Ishikawa (cell line): ENCODE data around the gene CCP110.

Experiments used
- CEBPB ChIP-seq: IDR thresholded peaks from 2 replicates; pipeline ENCODE4 v1.6.1; 2012
- CREB1 ChIP-seq: IDR thresholded peaks from 2 replicates; pipeline ENCODE4 v1.6.1; 2012; ENCODE audit warnings: low read depth
- EGR1 ChIP-seq: IDR thresholded peaks from 2 replicates; pipeline ENCODE4 v1.6.1; 2012
- EP300 ChIP-seq: IDR thresholded peaks from 2 replicates; pipeline ENCODE4 v1.6.1; 2012; ENCODE audit warnings: borderline replicate concordance
- FOXM1 ChIP-seq: IDR thresholded peaks from 2 replicates; pipeline ENCODE4 v1.6.1; 2012; ENCODE audit warnings: low read depth, borderline replicate concordance
- MAX ChIP-seq: IDR thresholded peaks from 2 replicates; pipeline ENCODE4 v1.6.1; 2012
- NFIC ChIP-seq: IDR thresholded peaks from 2 replicates; pipeline ENCODE4 v1.6.1; 2012
- RAD21 ChIP-seq: IDR thresholded peaks from 2 replicates; pipeline ENCODE4 v1.6.1; 2012; ENCODE audit warnings: low read depth
- TAF1 ChIP-seq: IDR thresholded peaks from 2 replicates; pipeline ENCODE4 v1.6.1; 2012; ENCODE audit warnings: low read depth, mild to moderate bottlenecking
- TCF12 ChIP-seq: IDR thresholded peaks from 2 replicates; pipeline ENCODE4 v1.6.1; 2012; ENCODE audit warnings: low read depth
- TEAD4 ChIP-seq: IDR thresholded peaks from 2 replicates; pipeline ENCODE4 v1.6.1; 2012
- USF1 ChIP-seq: IDR thresholded peaks from 2 replicates; pipeline ENCODE4 v1.6.1; 2012
- YY1 ChIP-seq: IDR thresholded peaks from 2 replicates; pipeline ENCODE4 v1.6.1; 2012; ENCODE audit warnings: low read depth
- ZBTB7A ChIP-seq: IDR thresholded peaks from 2 replicates; pipeline ENCODE4 v1.6.1; 2012; ENCODE audit warnings: low read depth
- TF ChIP-seq, protein P1 (sequence below): IDR thresholded peaks from 2 replicates; pipeline ENCODE4 v1.6.1; 2012; ENCODE audit warnings: low read depth, mild to moderate bottlenecking

Gene CCP110

DNA sequence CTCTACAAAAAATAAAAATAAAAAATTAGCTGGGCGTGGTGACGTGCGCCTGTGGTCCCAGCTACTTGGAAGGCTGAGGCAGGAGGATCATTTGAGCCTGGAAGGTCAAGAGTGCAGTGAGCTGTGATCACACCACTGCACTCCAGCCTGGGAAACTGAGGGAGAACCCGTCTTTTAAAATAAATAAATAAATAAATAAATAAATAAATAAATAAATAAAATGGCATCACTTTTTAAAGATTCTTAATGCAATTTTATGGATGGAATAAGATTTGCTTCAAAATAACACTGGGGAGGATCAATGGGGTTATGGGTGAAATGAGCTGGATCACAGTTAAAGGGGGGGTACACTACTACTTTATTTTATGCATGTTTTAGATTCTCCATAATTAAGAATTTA lies 16.8 kb upstream of the CCP110 start:
- TF ChIP-seq RAD21 (no peak), CREB1 (no peak), FOXM1 (no peak), ZBTB7A (no peak), MAX (no peak), USF1 (no peak), EP300 (no peak), TCF12 (no peak), EGR1 (no peak), YY1 (no peak), CEBPB (no peak), TAF1 (no peak), TEAD4 (no peak), NFIC (no peak)
- TF ChIP-seq, protein P1, sequence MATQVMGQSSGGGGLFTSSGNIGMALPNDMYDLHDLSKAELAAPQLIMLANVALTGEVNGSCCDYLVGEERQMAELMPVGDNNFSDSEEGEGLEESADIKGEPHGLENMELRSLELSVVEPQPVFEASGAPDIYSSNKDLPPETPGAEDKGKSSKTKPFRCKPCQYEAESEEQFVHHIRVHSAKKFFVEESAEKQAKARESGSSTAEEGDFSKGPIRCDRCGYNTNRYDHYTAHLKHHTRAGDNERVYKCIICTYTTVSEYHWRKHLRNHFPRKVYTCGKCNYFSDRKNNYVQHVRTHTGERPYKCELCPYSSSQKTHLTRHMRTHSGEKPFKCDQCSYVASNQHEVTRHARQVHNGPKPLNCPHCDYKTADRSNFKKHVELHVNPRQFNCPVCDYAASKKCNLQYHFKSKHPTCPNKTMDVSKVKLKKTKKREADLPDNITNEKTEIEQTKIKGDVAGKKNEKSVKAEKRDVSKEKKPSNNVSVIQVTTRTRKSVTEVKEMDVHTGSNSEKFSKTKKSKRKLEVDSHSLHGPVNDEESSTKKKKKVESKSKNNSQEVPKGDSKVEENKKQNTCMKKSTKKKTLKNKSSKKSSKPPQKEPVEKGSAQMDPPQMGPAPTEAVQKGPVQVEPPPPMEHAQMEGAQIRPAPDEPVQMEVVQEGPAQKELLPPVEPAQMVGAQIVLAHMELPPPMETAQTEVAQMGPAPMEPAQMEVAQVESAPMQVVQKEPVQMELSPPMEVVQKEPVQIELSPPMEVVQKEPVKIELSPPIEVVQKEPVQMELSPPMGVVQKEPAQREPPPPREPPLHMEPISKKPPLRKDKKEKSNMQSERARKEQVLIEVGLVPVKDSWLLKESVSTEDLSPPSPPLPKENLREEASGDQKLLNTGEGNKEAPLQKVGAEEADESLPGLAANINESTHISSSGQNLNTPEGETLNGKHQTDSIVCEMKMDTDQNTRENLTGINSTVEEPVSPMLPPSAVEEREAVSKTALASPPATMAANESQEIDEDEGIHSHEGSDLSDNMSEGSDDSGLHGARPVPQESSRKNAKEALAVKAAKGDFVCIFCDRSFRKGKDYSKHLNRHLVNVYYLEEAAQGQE, result no peak

DNA sequence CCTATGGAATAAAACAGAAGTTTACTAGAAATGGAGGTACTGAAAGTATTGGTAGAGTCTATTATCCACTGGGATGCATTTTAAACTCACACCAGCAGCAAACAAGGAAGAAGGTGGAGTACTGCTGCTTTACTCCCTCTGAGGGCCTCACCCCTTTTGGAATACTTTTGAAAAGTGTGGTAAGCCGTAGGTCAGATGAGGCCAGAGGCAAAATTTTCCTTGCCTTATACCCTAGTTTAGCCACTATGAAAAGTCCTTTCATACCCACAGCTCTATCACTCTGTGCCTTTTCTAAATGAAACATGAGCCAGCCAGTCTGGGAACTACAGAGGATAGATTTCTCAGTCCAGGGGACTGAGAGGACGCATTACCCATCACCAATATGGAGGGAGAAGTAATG lies 15.9 kb upstream of the CCP110 start:
- no peak for TF ChIP-seq YY1
- TF ChIP-seq FOXM1, result no peak

- TF ChIP-seq CREB1 (no peak), YY1 (no peak), FOXM1 (no peak), EP300 (no peak), USF1 (no peak), ZBTB7A (no peak)
- TF ChIP-seq, protein P1, result no peak
Measured at GRCh38 chr16:19512297-19512696, 11.4 kb upstream of the CCP110 start.

DNA sequence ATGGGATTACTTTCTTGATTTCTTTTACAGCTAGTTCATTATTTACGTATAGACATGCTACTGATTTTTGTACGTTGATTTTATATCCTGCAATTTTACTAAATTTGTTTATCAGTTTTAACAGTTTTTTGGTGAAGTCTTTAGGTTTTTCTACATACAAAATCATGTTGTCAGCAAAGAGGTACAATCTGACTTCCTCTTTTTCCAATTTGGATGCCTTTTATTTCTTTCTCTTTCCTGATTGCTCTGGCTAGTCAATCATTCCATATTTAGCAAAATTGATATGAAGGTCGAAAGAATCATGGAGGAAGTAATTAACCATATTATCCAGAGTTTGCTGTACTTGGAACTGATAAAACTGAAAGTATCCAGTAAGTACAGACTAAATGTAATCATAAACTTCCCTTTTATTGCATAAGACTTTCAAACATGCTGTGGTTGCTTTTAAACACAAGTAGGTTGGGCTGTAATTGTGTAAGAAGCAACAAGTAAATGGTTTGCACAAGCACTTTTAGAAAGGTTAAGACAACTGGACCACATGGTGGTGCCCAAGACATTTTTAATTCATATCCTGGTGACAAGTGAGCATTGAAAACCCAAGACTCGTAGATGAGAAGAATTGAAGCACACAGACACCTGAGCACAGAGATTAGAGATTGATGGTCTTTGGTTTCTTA lies 10.2 kb upstream of the CCP110 start:
- TF ChIP-seq CREB1 (no peak), YY1 (no peak), ZBTB7A (no peak), CEBPB (no peak), TAF1 (no peak), MAX (no peak), RAD21 (no peak), EGR1 (no peak), TEAD4 (no peak), NFIC (no peak), FOXM1 (no peak), USF1 (no peak), EP300 (no peak), TCF12 (no peak)
- TF ChIP-seq, protein P1, result no peak
